Stimulated activated CD4-positive, alpha-beta T cell treated with anti-CD3 and anti-CD28 coated beads, Interleukin-1b, Interleukin-23, amount 100 ng/mL, for 4 hours (primary cell): Measurements from ENCODE around the gene METRN.
A peak's percentile ranks its signal among the peaks of the same experiment; 100 is the strongest.

Experiments used
- DNase-seq, 2 donors: peaks; one replicate each; pipeline ENCODE4 v3.0.0-alpha.2; 2020; ENCODE audit warnings: low read depth in 2 of 2

Gene METRN

DNA sequence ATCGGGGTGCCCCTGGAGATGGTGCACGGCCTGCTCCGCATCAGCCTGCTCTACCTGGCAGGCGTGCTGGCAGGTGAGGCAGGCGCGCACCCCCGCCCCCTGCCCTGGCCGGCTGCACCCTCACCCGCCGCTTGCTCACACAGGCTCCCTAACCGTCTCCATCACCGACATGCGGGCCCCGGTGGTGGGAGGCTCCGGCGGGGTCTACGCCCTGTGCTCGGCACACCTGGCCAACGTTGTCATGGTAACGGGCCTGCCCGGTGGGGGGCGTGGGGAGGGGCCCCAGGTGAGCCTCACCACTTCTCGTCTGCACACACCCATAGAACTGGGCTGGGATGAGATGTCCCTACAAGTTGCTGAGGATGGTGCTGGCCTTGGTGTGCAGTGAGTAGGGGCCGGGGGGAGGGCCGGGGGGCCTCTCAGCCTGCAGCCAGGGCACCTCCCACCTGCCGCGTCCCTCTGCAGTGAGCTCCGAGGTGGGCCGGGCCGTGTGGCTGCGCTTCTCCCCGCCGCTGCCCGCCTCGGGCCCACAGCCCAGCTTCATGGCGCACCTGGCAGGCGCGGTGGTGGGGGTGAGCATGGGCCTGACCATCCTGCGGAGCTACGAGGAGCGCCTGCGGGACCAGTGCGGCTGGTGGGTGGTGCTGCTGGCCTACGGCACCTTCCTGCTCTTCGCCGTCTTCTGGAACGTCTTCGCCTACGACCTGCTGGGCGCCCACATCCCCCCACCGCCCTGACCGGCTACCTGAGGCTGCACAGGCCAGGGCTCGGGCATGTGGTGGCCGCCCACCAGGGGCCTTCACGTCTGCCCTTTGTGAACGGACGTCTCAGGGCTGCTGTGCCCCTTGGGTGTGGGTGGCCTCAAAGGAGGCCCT is 37.4 kb upstream of the METRN start:
- no peak for DNase-seq

DNA sequence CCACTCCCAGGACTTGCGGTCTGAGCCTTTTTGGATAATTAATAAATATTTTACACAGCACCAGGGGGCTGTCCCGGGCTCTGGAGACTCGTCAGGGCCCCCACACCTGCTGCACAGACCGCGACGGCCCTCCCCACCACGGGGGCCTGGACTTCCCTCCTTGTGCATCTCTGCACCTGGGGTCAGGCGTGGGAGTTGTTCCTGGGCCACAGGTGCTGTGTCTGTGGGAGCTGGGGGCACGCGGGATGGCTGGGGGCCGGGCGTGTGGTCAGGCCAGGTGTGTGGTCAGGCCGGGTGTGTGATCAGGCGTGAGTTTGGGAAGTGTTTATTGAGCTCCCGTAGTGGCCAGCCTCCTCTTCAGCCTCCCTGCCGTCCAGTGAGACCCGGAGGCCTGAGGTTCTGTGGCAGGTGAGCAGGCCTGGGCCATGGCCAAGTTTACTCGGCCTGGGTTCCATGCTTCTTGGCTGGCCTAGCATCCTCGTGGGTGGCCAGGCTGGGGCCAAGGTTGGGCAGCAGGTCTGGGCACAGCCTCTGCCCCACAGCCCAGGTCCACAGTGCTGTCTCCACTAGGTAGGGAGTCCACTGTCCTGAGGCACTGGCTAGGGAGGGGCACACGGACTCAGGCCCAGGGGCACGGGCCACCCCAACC is 36.6 kb upstream of the METRN start:
- DNase-seq, result no peak

DNA sequence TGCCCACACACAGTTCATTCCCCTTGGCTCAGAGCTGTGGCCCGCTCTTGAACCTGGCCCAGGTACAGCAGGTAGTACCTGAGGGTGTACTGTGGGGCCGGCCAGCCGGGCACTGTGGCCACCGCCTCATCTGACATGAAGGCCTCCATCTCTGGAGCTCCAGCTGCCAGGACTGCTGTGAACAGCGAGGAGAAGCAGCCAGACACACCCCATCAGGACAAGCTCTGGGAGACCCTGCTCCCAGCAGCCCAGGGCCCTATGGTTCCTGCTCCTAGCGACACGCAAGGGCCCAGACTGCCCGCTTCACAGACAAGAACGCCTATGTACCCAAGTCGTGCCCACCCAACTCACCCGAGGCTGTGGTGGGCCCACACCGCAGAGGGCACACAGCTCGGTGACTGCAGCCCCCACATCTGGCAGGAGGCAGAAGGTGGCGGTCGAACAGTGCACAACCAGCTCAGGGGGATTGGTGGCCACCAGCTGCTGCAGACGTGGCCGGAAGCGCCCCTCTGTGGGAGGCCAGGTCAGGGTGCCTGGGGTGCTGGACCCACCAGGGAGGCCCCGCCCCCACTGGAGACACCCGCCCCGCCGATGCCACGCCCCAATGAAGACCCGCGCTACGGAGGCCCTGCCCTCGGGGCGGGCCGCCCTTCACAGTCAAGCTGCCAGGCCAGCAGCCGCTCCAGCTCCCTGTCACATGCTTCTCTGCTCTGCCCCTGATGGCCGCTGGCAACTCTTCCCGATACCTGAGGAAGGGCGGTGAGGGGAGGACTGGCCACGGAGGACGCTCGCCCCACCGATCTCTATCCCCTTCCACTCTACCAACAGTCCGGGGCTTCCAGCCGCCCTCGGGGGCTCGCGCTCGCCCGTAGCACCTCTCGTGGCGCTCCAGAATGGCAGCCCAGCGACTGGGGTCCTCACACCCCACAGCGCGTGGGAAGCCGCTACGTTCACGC is 35.8 kb upstream of the METRN start:
- peak in 1 of 2 donors; percentile 49 for DNase-seq

DNA sequence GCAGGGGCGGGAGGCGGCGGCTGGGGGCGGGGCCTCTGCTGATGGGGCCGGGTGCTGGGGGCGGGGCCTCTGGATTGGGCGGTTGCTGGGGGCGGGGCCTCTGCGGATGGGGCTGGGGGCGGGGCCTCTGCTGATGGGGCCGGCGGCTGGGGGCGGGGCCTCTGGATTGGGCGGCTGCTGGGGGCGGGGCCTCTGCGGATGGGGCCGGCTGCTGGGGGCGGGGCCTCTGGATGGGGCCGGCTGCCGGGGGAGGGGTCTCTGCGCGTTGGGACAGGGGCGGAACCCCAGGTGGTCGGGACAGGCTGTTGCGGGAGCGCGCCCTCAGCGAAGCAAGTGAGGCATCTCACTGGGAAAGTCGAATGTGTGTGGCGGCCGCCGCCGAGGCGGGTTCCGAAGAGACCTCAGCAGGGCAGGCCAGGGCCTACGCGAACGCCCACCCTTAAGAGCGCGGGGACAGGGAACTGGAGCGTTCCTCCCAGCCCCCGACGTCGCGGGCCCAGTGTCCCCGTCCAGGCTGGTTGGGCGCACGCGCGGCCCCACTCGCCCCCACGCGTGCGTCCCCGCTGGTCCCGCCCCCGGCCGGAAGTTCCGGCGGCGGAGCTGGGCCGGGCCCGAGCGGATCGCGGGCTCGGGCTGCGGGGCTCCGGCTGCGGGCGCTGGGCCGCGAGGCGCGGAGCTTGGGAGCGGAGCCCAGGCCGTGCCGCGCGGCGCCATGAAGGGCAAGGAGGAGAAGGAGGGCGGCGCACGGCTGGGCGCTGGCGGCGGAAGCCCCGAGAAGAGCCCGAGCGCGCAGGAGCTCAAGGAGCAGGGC is 34.9 kb upstream of the METRN start, which contains the start of gene STUB1:
STUB1 (plus strand) TSS at position 597 of the 811 bp plus-strand sequence; CDS start at position 713, 116 bp downstream.
- DNase-seq, result peak; percentile 89 to 91

DNA sequence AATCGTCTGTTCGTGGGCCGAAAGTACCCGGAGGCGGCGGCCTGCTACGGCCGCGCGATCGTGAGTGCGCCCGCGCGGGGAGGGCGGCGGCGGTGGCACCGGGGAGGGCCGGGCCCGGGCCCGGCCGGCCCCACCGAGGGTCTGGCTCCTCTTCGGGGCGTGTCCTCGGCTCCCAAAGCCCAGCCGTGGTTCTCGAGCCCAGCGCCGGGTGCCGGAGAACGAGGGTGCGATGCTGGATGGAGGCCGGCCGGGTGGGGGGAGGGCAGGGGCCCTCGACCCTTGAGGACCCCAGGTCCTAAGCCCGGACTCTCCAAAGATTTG is 34.3 kb upstream of the METRN start:
- DNase-seq, result no peak

DNA sequence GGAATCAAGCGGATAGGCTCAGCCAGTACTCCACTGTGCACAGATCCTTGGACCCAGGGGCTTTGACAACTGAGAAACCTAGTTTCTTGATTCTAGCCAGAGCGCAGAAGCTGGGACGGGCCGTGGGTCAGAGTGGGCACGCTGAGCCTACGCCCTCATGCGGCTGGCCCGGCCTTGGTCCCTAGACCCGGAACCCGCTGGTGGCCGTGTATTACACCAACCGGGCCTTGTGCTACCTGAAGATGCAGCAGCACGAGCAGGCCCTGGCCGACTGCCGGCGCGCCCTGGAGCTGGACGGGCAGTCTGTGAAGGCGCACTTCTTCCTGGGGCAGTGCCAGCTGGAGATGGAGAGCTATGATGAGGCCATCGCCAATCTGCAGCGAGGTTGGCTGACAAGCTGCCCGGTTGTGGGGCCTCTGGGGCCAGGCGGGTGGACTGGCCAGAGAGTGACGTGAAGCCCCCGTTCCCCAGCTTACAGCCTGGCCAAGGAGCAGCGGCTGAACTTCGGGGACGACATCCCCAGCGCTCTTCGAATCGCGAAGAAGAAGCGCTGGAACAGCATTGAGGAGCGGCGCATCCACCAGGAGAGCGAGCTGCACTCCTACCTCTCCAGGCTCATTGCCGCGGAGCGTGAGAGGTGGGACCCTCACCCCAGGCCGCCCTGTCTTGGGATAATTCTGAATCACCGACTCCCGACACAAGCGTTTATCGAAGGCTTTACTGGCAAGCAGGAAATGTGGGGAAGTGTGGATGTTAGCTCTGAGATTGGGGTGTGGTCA is 33.8 kb upstream of the METRN start:
- no peak for DNase-seq

DNA sequence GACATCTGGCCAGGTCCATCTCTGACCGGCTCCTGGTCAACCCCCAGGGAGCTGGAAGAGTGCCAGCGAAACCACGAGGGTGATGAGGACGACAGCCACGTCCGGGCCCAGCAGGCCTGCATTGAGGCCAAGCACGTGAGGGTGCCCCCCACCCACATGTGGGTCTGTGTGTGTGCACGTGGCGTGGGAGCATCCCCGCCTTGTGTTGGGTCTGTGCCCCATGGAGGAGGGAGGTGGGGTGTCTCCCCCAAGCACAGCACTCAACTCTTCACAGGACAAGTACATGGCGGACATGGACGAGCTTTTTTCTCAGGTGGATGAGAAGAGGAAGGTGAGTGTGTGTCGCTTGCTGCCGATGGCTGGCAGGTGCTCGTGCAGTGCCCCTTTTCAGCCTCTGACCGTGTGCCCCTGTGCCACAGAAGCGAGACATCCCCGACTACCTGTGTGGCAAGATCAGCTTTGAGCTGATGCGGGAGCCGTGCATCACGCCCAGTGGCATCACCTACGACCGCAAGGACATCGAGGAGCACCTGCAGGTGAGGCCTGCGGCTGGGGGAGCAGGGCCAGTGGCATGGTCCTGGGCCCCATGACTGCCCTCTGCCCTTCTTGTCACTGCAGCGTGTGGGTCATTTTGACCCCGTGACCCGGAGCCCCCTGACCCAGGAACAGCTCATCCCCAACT is 33.0 kb upstream of the METRN start:
- DNase-seq, result no peak

DNA sequence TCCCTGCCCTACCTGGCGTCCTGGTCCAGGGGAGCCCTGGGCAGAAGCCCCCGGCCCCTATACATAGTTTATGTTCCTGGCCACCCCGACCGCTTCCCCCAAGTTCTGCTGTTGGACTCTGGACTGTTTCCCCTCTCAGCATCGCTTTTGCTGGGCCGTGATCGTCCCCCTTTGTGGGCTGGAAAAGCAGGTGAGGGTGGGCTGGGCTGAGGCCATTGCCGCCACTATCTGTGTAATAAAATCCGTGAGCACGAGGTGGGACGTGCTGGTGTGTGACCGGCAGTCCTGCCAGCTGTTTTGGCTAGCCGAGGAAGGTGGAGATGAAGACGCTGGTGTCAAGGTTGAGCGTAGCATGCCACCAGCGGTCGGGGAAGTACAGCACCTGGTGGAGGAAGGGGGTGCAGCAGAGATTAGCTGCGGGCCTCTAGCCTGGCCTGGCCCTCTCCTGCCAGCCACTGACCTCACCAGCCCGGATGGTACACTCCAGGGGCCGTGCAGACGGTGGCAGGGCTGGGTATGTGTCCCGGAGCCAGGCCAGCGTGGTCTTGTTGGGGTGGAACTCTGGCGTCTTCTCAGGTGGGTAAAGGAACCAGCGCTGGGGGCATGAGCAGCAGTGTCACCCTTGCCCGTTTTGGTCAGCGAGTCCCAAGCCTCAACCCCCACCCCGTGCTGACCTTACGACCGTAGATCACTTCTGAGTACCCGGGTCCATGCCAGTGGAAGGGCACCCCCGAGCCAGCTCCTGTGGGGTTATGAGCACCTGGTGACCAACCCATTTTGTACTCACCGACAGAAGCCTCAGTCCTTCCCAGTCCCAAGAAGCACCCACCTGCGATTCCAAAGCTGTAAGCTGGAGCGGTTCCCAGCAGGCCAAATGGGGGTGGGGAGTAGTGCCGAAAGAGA is 32.2 kb upstream of the METRN start:
- DNase-seq, result no peak

DNA sequence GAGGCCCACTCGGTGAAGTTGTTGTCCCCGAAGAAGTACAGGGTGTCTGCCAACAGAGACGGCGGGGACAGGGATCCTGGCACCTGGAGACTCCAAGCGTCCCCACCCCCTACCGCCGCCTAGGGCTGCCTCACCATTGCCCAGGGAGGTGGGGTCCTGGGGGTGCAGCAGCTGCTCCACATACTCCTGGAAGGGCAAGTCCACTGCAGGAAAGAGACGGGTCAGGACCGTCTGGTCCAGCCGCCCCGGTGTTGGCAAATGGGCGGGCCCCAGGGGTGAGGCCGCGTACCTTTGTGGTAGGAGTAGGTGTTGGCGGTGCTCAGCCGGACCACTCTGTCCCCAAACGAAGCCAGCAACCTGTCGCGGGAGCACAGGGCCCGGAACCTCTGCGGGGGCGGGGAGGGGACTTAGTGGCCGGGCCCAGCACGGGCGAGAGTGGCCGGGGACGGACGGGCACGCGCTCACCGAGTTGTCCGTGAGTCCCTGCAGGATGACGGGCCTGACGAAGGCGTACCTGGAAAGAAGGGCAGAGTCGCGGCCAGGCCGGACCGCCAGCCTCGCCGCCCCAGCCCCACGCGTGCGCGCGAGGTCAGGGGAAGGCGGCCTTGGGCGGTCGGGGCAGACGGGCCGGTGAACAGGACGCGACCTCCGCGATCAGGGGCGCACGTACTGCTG is 31.4 kb upstream of the METRN start:
- no peak for DNase-seq

DNA sequence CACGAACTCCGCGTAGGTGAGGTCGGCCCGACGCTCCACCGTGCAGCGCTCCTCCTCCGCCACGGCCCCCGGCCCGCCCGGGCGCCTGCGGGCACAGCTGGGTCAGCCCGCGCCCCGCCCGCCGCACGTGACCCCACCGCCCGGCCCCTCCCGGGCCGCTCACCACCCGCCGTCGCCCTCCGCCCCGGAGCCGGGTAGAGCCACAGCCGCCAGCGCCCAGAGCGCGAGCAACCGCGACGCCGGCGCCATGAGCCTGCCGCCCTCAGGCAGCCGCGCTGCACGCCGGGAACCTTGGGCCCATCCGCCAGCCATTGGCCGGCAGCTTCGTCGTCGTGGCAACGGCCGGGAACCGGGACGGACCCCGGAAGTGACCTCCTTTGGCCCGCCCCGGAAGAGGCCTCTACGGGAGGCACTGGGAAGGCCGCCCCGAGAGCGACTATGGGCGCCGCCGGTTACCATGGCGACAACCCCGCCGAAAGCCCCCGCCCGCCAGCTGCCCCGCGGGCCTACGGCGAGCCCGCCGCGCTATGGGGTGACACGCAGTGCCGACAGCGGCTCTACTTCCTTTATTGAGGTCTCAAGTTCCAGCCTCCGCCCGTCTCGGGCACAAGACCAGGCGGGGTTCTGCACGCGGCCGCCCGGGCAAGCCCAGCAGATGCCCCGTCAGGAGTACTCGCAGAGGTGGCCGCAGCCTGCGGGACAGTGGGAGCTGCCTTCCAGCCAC is 30.7 kb upstream of the METRN start, which contains the start of gene JMJD8:
JMJD8 (minus strand) TSS at position 264 of the 724 bp plus-strand sequence; CDS start at position 249, 15 bp downstream.
- DNase-seq, result peak; percentile 91 to 97

DNA sequence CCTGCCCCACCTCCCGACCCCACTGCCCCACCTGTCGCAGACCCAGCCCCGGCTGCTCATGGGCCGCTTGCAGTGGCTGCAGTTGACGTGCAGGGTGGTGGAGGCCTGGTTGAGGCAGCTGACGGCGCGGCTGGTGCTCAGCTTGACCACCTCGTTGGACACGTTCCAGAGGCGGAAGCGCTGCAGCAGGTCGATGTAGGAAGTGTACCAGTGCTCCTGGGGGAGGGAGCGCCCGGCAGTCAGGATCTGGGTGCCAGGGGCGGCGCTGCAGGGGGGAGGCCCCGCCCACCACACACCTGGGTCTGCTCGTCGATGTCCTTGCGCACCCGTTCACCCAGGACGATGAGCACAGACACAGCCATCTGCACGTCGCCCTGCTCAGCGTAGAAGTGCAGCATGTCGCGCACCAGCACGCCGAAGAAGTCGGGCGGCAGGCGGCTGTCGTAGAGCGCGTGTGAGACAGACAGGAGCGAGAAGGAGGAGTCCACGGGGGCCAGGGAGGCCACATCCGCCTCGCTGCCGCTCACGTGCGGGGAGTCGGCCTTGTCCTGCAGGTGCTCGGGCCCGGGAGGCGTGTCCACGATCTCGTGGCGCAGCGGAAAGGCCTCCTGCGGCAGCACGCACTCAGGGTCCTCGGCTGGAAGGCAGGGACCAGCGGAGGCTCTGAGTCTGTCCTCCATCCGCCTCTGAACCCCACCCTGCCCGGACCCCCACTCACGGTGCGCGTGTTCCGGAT is 29.8 kb upstream of the METRN start:
- DNase-seq, result no peak

DNA sequence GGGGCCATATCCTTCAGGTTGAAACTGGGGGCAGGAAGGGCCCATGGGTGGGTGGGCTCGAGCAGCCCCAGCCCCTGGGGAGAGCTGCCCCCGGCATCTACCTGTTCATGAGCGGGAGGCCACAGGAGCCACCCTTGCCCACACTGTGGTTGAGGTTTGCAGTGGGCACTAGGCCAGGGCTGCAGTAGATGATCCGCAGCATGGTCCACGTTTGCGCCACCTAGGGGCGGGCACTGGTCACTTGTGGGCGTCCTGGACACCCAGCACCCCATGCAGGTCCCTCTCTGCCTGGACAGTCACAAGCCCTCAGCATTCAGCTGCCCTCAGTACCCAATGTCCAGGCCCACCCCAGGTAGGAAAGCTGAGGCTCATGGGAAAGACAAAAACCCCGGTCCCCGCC is 29.0 kb upstream of the METRN start:
- no peak for DNase-seq

DNA sequence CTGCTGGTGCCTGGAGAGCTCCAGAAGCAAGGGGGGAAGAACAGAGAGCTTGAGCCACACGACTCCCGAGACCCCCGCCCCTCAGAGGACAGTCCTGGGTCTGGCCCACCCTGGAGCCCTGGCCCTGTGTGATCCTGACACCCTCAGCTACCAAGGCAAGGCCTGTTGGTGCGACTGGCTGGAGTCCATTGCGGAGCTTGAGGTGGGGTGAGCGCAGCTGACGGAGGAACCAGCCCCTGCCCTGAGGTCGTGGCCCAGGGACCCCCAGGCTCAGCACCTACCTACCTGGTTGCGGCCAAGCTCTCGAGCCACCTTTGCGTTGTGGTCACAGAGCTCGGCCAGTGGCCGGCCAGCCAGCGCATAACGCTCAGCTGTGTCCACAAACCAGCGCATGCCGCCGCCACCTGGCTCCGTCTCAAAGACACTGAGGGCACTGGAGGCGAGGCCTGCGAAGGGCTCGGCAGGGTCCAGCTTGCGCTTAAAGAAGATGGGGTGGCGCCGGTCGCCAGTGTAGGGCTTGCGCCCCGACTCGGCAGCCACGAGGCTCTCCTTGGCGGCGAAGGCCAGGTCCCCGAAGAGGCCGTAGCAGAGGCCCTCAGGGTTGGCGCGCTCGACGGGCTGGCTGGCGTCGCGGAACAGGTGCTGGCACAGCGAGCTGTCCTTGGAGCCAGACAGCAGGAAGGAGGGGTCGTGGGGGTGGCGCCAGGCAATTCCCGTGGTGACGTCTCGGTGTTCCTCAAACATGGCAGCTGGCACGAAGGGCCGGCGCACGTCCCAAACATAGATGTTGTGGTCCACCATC is 28.3 kb upstream of the METRN start:
- no peak for DNase-seq

DNA sequence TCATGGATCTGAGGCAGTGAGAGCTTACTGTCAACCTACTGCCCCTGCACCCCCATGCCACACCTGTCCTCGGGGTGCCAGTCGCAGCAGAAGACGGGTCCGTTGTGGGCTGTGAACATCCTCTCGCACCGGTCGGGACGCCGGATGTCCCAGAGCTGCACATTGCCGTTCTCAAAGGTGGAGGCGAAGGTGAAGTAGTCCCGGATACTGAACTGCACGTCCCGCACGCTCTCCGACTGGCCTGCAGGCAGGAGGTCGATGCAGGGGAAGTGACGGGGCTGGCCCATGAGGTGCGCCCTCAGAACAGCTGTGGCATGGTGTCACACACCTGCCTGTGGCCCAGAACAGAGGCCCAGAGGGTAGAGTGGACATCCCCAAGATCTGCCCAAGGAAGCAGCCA is 27.4 kb upstream of the METRN start:
- DNase-seq, result no peak

DNA sequence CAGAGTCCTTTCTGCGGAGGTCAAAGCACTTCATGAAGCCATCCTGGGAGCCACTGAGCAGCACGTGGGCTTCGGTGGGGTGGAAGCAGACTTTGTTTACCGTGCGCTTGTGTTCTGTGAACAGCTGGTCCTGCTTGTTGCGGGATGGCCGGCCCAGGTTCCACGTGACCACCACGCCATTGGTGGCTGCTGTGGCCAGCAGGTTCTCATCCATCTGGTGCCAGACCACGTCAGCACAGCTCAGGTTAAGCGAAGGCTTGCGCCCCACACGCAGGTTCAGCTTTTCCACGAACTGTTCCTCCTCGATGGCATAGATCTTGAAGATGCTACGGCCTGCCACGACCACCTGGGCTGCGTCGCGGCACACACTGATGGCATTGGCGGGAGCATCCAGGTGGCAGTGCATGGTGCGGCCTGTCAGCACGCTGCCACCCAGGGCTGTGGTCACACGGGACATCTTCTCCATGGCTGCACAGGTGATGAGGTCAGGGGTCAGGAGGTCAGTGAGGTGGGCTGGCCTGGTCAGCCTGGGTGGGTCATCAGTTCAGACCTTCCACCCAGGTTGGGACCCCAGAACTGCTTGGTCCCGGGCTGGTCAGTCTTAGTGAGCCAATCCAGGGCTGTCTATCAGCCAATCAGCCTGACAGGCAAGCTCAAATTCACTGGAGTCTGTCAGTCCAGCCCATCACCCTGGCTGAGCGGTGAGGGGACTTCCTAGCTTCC is 25.6 kb upstream of the METRN start:
- no peak for DNase-seq
